Fibroblast of skin of left quadriceps (primary cell): ENCODE results near the gene LY6G5B.

Source experiments
- DNase-seq, 2 experiments: peaks; one replicate each; pipeline ENCODE4 v3.0.0-alpha.2; 2013; ENCODE audit warnings: low read depth in 2 of 2

LY6G5B gene

GRCh38 chr6:31662124-31662723, 7.6 kb upstream of the LY6G5B start:
- DNase-seq, result no peak

- DNase-seq, result no peak
These were observed 6.4 kb upstream of the LY6G5B start for GRCh38 chr6:31663126-31663960.

- DNase-seq, result no peak
These were observed 5.6 kb upstream of the LY6G5B start for GRCh38 chr6:31663961-31664789.

- DNase-seq, result peak; percentile 91
These were observed 4.8 kb upstream of the LY6G5B start, which contains the start of gene GPANK1 for GRCh38 chr6:31664790-31665500. Gene GPANK1, minus strand, starts transcription at chr6:31664997. Its CDS starts 519 bp downstream, at chr6:31664478.

- DNase-seq, result peak; percentile 93 to 94
These were observed 4.1 kb upstream of the LY6G5B start, which contains the start of gene CSNK2B for GRCh38 chr6:31665501-31666336. Gene CSNK2B, plus strand, starts transcription at chr6:31666080. Its CDS starts 752 bp downstream, at chr6:31666832.

GRCh38 chr6:31666337-31666965, 3.3 kb upstream of the LY6G5B start:
- no peak for DNase-seq

- no peak for DNase-seq
These were observed 6.6 kb downstream of the LY6G5B start for GRCh38 chr6:31676322-31676903.

GRCh38 chr6:31676904-31677303, 7.1 kb downstream of the LY6G5B start:
- no peak for DNase-seq

- no peak for DNase-seq
These were observed 8.2 kb downstream of the LY6G5B start for GRCh38 chr6:31677955-31678354.

GRCh38 chr6:31680226-31681134, 10.7 kb downstream of the LY6G5B start, which contains the start of gene LY6G5C:
Gene LY6G5C, minus strand, starts transcription at chr6:31681067. Its CDS starts 694 bp downstream, at chr6:31680373.
- peak; percentile 61 to 62 for DNase-seq

GRCh38 chr6:31681135-31681671, 11.4 kb downstream of the LY6G5B start:
- no peak for DNase-seq

GRCh38 chr6:31683591-31683990, 13.8 kb downstream of the LY6G5B start:
- no peak for DNase-seq

GRCh38 chr6:31686483-31686882, 16.7 kb downstream of the LY6G5B start:
- no peak for DNase-seq

- DNase-seq, result no peak
These were observed 17.5 kb downstream of the LY6G5B start for GRCh38 chr6:31687321-31687720.

GRCh38 chr6:31687860-31688693, 18.3 kb downstream of the LY6G5B start:
- DNase-seq, result no peak

GRCh38 chr6:31689249-31690110, 19.7 kb downstream of the LY6G5B start:
- DNase-seq, result no peak
